ENCODE measurements around the gene RDH12. TPM values are rescaled to one million over a fixed set of nuclear protein-coding genes. Genes with fewer than 3 reads are reported as not detected.
"Not testable (repeated sequence)": the region's sequence is repeated elsewhere in the genome, so short reads cannot be mapped to it uniquely, and the experiment has no call there.

Gene RDH12
- total RNA-seq, 1 donor from 2014 or later, result not detected

DNA sequence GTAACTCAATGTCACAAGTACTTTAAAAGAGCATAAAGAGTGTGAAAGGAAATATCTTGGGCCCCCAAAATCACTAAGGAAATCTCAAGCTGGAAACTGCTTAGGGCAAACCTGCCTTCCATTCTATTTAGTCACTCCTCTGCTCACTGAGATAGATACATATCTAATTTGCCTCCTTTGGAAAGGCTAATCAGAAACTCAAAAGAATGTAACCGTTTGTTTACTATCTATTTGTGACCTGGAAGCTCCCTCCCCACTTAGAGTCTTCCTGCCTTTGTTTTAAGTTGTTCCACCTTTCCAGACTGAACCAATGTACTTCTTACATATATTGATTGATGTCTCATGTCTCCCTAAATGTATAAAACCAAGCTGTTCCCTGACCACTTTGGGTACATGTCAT, 8.1 kb downstream of the RDH12 start:
- intact Hi-C loops (cut with micrococcal nuclease); DNase-seq (ENCODE audit: low spot score); H3K4me1 Mint-ChIP-seq (ENCODE audit: low read depth); H3K4me3 Mint-ChIP-seq; H3K27me3 Mint-ChIP-seq (ENCODE audit: insufficient read depth); H3K27ac Mint-ChIP-seq; H3K36me3 Mint-ChIP-seq (ENCODE audit: low read depth): not testable (repeated sequence)
- peaks cover 12% of the 10 kb centered on the region for H3K9me3 Mint-ChIP-seq

DNA sequence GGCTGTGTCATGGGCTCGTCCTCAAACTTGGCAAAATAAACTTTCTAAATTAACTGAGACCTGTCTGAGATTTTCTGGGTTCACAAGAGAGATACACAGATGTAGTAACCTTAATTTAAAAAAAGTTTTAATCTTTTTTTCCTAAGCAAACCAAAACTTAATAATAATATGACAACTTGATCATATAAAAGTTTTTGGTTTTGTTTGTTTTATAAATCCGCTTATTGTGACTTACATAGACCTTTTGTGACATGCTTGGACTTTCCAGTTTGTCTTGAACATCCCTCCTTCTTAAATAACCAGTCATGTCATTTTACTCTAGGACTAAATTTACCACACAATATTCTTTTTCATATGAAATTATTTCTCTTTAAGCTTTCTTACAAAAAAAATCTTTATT, 8.5 kb downstream of the RDH12 start:
- Mint-ChIP-seq H3K27ac (no peak overlapping the region), H3K4me3 (no peak overlapping the region), H3K4me1 (ENCODE audit: low read depth) (no peaks in the 10 kb centered on the region), H3K9me3 (peaks cover 12% of the 10 kb centered on the region), H3K36me3 (ENCODE audit: low read depth) (no peaks in the 10 kb centered on the region), H3K27me3 (ENCODE audit: insufficient read depth) (peaks cover 2% of the 10 kb centered on the region)
- intact Hi-C loops (cut with micrococcal nuclease), result no loop called here
- DNase-seq (ENCODE audit: low spot score), result no peak

DNA sequence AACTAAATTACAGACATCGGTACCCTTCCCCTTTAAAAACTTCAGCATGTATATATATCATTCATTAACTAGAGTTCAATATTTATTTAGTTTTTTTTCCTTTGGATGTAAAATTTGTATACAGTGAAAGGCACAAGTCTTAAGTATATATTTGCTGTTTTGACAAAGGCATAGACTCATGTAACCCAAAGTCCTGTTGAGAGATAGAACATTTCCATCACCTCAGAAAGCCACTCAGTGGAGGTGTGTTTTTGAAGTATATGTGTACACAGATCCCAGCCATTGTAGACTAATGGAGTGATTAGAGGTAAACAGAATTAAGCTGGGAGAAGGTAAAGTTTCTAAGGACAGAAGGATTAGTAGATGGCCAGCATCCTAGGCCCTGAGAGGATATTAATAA, 15.4 kb downstream of the RDH12 start:
- no peak for DNase-seq (ENCODE audit: low spot score)
- intact Hi-C loops (cut with micrococcal nuclease), result no loop called here
- H3K36me3 Mint-ChIP-seq (ENCODE audit: low read depth), result no peaks in the 10 kb centered on the region
- no peak overlapping the region for H3K27ac Mint-ChIP-seq
- H3K4me1 Mint-ChIP-seq (ENCODE audit: low read depth), result no peaks in the 10 kb centered on the region
- no peaks in the 10 kb centered on the region for H3K9me3 Mint-ChIP-seq
- peaks cover 9% of the 10 kb centered on the region for H3K27me3 Mint-ChIP-seq (ENCODE audit: insufficient read depth)
- H3K4me3 Mint-ChIP-seq, result no peak overlapping the region

DNA sequence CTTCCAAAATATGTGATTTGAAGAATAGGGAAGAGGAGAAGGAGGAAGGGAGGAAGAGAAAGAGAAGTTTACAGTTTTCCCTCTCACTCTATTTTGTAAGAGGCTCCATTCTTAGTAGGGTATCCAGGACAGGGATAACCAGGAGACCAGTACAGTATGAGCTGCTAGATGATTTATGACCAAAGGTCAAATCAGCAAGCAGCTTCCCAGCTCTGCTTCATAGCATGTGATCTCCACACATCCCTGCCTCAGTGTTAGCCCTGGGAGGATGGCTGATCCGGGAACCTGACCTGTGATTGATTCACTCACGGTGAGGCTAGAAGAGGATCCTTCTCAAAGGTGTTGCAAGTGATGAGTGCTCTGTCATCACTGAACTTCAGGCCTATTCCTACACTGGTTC, 16.6 kb downstream of the RDH12 start:
- intact Hi-C loops (cut with micrococcal nuclease), result no loop called here
- Mint-ChIP-seq H3K4me3 (no peak overlapping the region), H3K27me3 (ENCODE audit: insufficient read depth) (peaks cover 19% of the 10 kb centered on the region), H3K27ac (no peak overlapping the region), H3K36me3 (ENCODE audit: low read depth) (no peaks in the 10 kb centered on the region), H3K9me3 (no peaks in the 10 kb centered on the region), H3K4me1 (ENCODE audit: low read depth) (no peaks in the 10 kb centered on the region)
- DNase-seq (ENCODE audit: low spot score), result no peak

DNA sequence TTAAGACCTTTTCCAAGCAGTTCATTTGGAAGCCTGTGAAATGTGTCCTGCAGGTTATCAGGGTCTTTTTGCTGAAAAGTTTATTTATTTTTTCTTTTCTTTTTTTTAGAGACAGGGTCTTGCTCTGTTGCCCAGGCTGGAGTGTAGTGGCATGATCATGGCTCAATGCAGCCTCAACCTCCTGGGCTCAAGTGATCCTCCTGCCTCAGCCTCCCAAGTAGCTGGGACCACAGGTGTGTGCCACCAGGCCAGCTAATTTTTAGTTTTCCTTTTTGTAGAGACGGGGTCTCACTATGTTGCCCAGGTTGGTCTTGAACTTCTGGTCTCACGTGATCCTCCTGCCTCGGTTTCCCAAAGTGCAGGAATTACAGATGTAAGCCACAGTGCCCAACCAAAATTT, 17.7 kb downstream of the RDH12 start:
- H3K36me3 Mint-ChIP-seq (ENCODE audit: low read depth); H3K4me1 Mint-ChIP-seq (ENCODE audit: low read depth); H3K27ac Mint-ChIP-seq; DNase-seq (ENCODE audit: low spot score); intact Hi-C loops (cut with micrococcal nuclease); H3K4me3 Mint-ChIP-seq; H3K9me3 Mint-ChIP-seq: not testable (repeated sequence)
- H3K27me3 Mint-ChIP-seq (ENCODE audit: insufficient read depth), result peaks cover 20% of the 10 kb centered on the region

DNA sequence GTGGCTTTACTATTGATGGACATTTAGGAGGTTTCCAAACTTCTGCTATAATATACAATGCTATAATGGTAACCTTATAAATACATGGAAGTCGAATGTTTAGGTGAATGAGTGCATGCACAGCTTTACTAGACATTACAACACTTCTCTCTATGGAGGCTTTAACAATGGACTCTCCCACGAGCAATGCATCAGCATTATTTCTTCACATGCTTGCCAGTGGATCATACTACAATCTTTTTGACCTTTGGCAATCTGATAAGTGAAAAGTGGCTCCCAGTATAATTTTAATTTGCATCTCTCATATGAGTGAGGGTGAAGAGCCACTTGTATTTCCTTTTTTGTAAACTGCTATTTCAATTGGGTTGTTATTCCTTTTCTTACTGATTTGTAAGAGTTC, 18.2 kb downstream of the RDH12 start:
- H3K27ac Mint-ChIP-seq, result no peak overlapping the region
- H3K27me3 Mint-ChIP-seq (ENCODE audit: insufficient read depth), result peaks cover 22% of the 10 kb centered on the region
- intact Hi-C loops (cut with micrococcal nuclease), result no loop called here
- H3K4me1 Mint-ChIP-seq (ENCODE audit: low read depth), result no peaks in the 10 kb centered on the region
- no peaks in the 10 kb centered on the region for H3K9me3 Mint-ChIP-seq
- no peak for DNase-seq (ENCODE audit: low spot score)
- H3K36me3 Mint-ChIP-seq (ENCODE audit: low read depth), result no peaks in the 10 kb centered on the region
- no peak overlapping the region for H3K4me3 Mint-ChIP-seq

DNA sequence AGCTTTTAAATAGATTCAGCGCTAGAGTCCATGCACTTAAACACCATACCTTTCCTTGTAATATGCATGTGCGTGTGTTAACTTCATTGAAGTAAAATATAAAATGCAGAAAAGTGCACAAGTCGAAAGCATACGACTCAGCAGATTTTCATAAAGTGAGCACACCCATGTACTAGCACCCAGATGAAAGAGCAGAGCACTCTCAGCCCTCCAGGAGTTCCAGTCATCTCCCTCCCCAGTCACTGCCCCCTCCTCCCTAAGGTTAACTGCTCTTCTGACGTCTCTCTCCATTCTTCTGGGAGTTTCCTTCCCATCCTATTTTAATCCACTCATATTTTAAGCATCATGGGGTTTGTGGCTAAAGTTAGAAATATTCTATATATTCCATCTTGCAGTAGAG, 20.2 kb downstream of the RDH12 start:
- H3K36me3 Mint-ChIP-seq (ENCODE audit: low read depth), result no peaks in the 10 kb centered on the region
- no peak for DNase-seq (ENCODE audit: low spot score)
- no peak overlapping the region for H3K4me3 Mint-ChIP-seq
- peaks cover 22% of the 10 kb centered on the region for H3K27me3 Mint-ChIP-seq (ENCODE audit: insufficient read depth)
- H3K27ac Mint-ChIP-seq, result no peak overlapping the region
- no peaks in the 10 kb centered on the region for H3K4me1 Mint-ChIP-seq (ENCODE audit: low read depth)
- intact Hi-C loops (cut with micrococcal nuclease), result no loop called here
- no peaks in the 10 kb centered on the region for H3K9me3 Mint-ChIP-seq

DNA sequence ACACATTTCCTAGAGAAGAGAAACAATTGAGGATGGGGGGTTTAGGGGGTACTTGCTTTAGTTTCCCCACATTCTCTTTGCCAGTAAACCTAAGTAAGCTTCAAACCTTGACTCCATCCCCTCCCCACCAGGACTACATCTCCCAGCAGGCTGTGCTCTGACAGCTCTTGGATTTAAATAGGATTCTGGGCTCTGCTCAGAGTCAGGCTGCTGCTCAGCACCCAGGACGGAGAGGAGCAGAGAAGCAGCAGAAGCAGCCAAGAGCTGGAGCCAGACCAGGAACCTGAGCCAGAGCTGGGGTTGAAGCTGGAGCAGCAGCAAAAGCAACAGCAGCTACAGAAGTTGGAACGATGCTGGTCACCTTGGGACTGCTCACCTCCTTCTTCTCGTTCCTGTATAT, 20.6 kb downstream of the RDH12 start:
- H3K27me3 Mint-ChIP-seq (ENCODE audit: insufficient read depth), result peaks cover 22% of the 10 kb centered on the region
- H3K36me3 Mint-ChIP-seq (ENCODE audit: low read depth), result no peaks in the 10 kb centered on the region
- H3K9me3 Mint-ChIP-seq, result no peaks in the 10 kb centered on the region
- H3K4me1 Mint-ChIP-seq (ENCODE audit: low read depth), result no peaks in the 10 kb centered on the region
- no peak overlapping the region for H3K4me3 Mint-ChIP-seq
- intact Hi-C loops (cut with micrococcal nuclease), result no loop called here
- no peak for DNase-seq (ENCODE audit: low spot score)
- no peak overlapping the region for H3K27ac Mint-ChIP-seq

DNA sequence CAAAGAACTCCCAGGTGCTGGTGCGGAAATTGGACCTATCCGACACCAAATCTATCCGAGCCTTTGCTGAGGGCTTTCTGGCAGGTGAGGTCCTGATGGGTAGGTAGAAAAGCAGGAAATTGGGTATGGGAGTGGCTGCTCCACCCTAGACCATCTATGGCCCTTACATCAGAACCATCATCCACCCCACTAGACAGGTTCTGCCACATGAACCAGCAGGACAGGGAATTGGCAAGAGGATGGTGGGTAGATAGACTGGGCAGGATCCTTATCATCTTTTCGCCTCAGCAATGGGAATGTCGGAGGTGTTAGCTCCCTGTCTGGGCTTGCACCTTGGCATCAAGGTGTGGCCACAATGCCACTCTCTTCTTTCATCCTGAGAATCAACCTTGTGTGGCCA, 23.5 kb downstream of the RDH12 start:
- no peak for DNase-seq (ENCODE audit: low spot score)
- Mint-ChIP-seq H3K4me3 (no peak overlapping the region), H3K4me1 (ENCODE audit: low read depth) (no peaks in the 10 kb centered on the region), H3K9me3 (no peaks in the 10 kb centered on the region), H3K36me3 (ENCODE audit: low read depth) (no peaks in the 10 kb centered on the region), H3K27ac (no peak overlapping the region), H3K27me3 (ENCODE audit: insufficient read depth) (peaks cover 19% of the 10 kb centered on the region)
- intact Hi-C loops (cut with micrococcal nuclease), result no loop called here

DNA sequence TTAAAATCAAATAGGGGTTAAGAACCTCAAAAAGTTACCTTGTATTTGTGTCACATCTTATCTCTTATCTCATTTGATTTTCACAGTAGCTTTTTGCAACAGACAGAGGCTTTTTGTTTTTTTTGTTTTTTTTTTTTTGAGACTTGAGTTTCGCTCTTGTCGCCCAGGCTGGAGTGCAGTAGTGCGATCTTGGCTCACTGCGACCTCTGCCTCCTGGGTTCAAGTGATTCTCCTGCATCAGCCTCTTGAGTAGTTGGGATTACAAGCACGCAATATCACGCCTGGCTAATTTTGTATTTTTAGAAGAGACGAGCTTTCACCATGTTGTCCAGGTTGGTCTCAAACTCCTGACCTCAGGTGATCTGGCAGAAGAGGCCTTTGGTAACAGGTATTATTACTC, 25.7 kb downstream of the RDH12 start:
- no peaks in the 10 kb centered on the region for H3K36me3 Mint-ChIP-seq (ENCODE audit: low read depth)
- H3K4me1 Mint-ChIP-seq (ENCODE audit: low read depth), result no peaks in the 10 kb centered on the region
- DNase-seq (ENCODE audit: low spot score), result no peak
- H3K27ac Mint-ChIP-seq, result no peak overlapping the region
- intact Hi-C loops (cut with micrococcal nuclease), result no loop called here
- H3K27me3 Mint-ChIP-seq (ENCODE audit: insufficient read depth), result peaks cover 12% of the 10 kb centered on the region
- H3K9me3 Mint-ChIP-seq, result no peaks in the 10 kb centered on the region
- H3K4me3 Mint-ChIP-seq, result no peak overlapping the region

DNA sequence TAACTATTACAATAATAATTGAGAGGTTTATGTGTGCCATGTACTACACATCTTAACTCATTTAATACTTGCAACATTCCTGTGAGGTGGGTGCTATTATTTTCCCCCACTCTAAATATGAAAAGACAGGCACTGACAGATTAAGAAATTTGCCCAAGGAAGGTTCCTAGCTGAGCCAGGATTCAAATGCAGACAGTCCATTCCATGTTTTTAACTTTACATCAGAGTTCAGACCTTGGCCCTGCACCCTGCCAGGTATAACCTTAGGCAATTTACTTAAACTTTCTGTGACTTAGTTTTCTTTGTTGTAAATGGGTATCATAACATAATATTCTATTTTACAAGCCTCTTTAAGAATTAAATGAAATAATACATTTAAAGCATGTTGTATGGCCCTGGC, 26.6 kb downstream of the RDH12 start:
- intact Hi-C loops (cut with micrococcal nuclease), result no loop called here
- Mint-ChIP-seq H3K9me3 (no peaks in the 10 kb centered on the region), H3K27ac (no peak overlapping the region), H3K27me3 (ENCODE audit: insufficient read depth) (peaks cover 4% of the 10 kb centered on the region), H3K4me1 (ENCODE audit: low read depth) (no peaks in the 10 kb centered on the region), H3K4me3 (no peak overlapping the region), H3K36me3 (ENCODE audit: low read depth) (no peaks in the 10 kb centered on the region)
- DNase-seq (ENCODE audit: low spot score), result no peak

DNA sequence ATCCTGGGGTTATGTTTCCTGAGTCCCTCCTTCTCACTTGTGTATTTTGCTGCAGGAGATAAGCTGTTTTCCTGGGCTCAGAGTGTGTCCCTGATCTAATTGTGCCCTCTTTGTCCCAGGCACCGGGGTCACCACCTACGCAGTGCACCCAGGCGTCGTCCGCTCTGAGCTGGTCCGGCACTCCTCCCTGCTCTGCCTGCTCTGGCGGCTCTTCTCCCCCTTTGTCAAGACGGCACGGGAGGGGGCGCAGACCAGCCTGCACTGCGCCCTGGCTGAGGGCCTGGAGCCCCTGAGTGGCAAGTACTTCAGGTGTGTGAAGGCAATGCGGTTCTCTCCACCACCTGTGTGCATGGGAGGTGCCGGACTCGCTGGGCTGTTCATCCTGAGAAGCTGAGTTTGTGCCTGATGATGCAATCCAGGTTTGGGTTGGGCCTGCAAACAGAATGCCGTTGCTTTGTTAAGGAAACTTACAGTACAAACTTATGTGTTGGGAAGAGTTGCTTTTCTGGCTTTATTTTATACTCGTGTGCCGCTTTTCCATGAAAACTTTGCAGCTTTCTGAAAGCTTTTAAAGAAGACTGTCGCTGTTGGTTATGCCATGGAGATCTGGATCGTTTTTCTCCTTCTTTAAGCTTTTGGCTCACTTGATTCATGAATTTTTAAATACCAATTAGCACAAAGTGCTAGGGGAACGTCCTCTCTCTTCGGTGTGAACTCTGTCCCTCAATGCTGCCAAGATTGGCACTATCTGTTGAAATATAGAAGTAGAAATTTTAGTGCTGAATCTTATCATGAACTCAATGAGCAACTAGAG, 27.6 kb downstream of the RDH12 start:
- Mint-ChIP-seq H3K27ac (no peak overlapping the region), H3K4me1 (ENCODE audit: low read depth) (no peaks in the 10 kb centered on the region), H3K4me3 (no peak overlapping the region), H3K9me3 (no peaks in the 10 kb centered on the region), H3K27me3 (ENCODE audit: insufficient read depth) (peaks cover 4% of the 10 kb centered on the region), H3K36me3 (ENCODE audit: low read depth) (no peaks in the 10 kb centered on the region)
- no peak for DNase-seq (ENCODE audit: low spot score)
- intact Hi-C loops (cut with micrococcal nuclease), result no loop called here

DNA sequence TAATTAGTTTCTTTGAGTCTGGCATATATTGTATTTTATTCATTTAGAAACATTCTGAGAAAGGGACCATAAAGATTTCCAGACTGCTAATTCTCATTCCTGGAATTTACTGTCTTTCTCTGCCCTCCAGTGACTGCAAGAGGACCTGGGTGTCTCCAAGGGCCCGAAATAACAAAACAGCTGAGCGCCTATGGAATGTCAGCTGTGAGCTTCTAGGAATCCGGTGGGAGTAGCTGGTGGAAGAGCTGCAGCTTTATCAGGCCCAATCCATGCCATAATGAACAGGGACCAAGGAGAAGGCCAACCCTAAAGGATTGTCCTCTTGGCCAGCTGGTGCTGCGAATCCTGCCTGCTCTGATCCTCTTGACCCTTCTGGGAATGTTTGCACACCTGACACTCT, 31.9 kb downstream of the RDH12 start:
- Mint-ChIP-seq H3K27me3 (ENCODE audit: insufficient read depth) (peaks cover 8% of the 10 kb centered on the region), H3K27ac (no peak overlapping the region), H3K4me1 (ENCODE audit: low read depth) (no peaks in the 10 kb centered on the region), H3K4me3 (no peak overlapping the region), H3K36me3 (ENCODE audit: low read depth) (no peaks in the 10 kb centered on the region), H3K9me3 (no peaks in the 10 kb centered on the region)
- no peak for DNase-seq (ENCODE audit: low spot score)
- intact Hi-C loops (cut with micrococcal nuclease), result no loop called here

DNA sequence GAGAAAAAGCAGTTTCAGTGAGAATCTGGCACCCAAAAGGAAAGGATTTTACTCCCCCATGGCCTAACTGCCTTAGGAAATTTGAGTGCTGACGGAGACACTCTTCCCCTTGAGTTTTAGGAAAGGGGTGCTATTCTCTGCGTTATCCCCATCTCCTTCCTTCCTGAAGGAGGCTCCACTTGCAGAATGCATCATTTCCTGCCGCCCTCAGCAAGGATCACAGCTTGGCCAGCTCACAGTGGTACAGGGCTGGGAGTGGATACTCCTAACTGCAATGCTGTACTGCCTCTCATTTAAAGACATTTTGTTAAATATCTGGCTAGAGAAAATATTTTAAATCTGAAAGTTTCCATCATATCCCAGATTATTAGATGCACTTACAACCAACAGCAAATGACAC, 33.0 kb downstream of the RDH12 start:
- no peaks in the 10 kb centered on the region for H3K36me3 Mint-ChIP-seq (ENCODE audit: low read depth)
- intact Hi-C loops (cut with micrococcal nuclease), result no loop called here
- H3K9me3 Mint-ChIP-seq, result no peaks in the 10 kb centered on the region
- DNase-seq (ENCODE audit: low spot score), result no peak
- peaks cover 6% of the 10 kb centered on the region for H3K27me3 Mint-ChIP-seq (ENCODE audit: insufficient read depth)
- H3K4me3 Mint-ChIP-seq, result no peak overlapping the region
- no peaks in the 10 kb centered on the region for H3K4me1 Mint-ChIP-seq (ENCODE audit: low read depth)
- no peak overlapping the region for H3K27ac Mint-ChIP-seq

All from activated T-helper 1 cell treated with anti-CD3 and anti-CD28 coated beads, Interleukin-12 subunit alpha, Interleukin-12 subunit beta, Interleukin-2, Interleukin-4 antibody, amounts not matched to agents 30 ng/mL and 10 ng/mL and 1 ng/mL, durations not matched to agents 14 hours and 24 hours and 36 hours (primary cell).